HG03097 (cell line): Measurements from ENCODE around the gene TRIM23.
"Not testable (repeated sequence)": the region's sequence is repeated elsewhere in the genome, so short reads cannot be mapped to it uniquely, and the experiment has no call there.

Experiments used
- ATAC-seq: cut with Tn5 transposase; IDR thresholded peaks from one replicate; pipeline ENCODE4 v1.9.1; 2021; ENCODE audit not compliant: unreplicated experiment, low FRiP score

TRIM23 gene

DNA sequence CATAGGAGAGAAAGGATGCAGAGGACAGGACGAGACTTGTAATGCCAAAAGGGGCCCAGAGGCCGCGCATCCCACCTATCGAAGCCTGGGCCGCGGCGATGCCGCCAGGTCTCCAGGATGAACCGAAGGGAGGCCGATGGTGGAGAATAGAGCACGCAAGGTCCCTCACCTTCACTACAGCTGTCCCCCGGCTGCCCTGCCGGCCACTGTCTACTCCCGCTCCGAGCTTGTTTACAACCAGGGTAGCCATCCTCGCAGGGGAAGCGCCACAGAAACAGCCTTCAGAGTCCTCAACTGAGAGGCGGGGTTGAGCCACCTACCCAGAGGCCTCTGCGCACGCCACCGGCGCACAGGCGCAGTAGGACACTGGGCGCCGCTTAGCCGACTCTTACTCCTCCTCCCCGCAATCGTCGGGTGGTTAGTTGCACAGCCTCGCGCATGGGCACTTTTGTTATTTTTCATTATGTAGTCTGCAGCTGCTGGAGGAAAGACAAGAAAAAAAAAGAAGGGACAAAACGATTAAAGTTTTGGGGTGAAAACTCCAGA, at the start of gene TRIM23:
TRIM23 (minus strand) TSS at position 309 of the 546 bp plus-strand sequence; CDS start at position 250, 59 bp downstream.
- peak; percentile 90 for ATAC-seq

DNA sequence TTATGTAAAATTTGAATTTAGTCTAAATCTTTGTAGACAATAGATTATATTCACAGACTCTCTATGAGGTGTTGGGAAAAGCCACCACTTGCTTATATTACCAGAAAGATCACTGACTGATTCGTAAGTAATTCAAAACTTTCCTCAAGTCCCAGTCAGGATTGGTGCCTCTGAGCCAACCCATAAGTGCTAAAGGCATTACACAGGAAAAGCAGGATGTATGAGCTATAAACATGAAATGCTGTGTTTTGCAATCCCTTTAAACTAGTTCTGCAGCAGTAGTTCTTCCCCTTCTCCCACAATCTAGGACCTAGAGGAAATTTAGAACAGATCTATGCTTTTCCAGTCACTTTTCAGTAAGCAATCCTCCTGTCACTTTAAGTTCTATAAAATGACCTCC, 48.7 kb upstream of the TRIM23 start:
- ATAC-seq: no peak

DNA sequence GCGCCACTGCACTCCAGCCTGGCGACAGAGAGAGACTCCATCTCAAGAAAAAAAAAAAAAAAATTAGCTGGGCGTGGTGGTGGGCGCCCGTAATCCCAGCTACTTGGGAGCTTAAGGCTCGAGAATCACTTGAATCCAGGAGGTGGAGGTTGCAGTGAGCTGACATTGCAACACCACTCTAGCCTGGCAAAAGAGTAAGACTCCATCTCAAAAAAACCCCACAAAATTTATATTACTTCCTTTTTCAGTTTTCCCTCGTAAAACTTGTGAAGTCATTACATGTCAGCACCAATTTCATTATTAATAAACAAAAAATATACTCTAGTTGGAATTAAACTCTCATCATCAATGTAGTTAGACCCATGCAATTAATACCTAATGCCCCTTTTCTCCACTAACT, 44.6 kb upstream of the TRIM23 start:
- ATAC-seq: no peak

DNA sequence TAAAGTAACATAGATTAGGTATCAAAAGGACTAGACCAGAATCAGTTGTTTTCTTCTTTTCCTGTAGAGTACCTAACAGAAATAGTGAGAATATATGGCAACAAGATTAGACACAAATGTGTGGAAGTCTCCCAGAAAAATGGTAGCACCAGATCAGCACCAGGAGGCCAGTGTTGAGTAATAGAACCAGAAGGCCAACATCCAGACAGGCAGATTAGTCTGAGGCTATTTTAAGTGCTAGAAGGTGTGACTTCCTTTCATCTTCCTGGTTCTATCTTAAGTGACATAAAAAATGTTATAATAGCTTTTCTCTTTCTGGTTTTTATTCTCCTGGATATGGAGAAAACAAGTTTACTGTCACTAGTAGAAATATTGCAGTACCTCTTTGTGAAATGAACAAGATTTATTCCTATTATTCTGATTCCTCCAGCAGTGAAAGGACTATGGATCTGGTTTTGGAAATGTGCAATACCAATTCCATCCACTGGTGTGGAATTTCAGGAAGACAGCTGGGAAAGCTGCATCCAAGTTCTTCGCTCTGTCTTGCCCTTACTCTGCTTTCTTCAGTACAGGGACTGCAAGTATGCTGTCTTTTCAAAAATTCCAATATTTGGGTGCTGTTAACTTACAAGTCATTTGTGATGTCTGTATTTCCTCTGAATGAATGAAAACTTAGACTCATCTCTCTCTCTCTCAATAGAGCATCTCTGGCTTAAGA, 39.8 kb upstream of the TRIM23 start:
- no peak for ATAC-seq

DNA sequence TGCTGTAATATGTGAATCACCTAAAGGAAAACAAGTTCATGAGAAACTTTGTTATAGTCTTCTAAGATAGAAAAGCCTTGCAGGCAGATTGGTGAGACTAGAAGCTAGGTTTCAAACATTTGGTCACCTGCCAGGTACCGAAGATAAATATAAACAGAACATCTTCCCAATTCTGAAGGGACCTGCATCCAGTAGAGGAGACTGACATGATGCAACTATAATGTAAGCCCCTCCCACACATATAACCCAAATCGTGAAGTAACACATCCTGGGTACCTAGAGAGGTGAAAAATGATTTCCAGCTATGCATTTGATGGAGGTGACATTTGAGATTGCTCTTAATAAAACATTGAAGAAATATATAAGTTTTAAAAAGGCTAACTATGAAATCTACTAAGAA, 30.6 kb upstream of the TRIM23 start:
- ATAC-seq: no peak

DNA sequence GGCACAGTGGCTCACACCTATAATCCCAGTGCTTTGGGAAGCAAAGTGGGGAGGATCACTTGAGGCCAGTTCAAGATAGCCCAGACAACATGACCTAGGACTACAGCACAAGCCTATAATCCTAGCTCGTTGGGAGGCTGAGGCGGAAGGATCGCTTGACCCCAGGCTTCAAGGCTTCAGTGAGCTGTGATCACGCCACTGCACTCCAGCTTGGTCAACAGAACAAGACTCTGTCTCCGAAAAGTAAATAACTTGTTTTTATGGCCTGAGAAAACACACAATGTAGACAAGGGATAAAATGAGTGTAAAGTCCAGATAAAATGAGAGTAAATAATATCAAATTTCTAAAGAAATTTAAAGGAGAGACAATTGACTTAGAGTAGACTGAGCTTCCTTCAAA, 27.0 kb upstream of the TRIM23 start:
- ATAC-seq: no peak

DNA sequence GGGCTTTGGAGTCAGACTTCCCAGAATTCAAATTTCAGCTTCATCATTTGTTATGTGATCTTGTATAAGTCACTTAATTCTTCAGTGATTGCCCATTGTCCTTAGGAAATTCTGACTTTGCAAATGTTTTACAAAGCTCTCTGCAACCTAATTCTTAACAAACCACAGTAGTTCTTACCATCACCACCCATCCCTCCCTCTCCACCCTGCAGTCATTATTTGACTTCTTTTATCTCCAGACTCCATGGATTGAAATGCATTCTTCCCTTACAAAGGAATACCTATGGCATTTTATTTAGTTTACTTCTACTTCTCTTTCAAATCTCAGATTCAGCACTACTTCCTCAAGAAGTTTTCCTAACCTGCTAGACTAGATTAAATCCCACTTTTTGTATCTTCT, 23.8 kb upstream of the TRIM23 start:
- ATAC-seq: no peak

DNA sequence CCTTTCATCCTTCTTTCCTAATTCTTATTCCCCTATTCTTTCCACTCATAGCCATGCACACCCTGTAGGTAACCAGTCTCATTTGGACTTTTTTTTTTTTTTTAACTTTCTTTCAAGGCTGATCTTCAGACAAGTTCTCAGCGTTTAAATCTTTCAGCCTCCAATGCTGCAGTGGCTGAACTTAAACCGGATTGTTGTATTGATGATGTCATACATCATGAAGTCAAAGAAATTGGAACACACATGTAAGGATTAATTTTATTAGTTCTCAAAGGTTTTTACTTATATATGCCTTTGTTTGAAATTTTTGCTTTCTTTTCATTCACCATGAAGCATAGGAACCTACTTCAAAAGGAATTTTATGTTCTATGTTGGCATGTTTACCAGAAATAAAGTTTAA, 22.8 kb upstream of the TRIM23 start:
- ATAC-seq: no peak

DNA sequence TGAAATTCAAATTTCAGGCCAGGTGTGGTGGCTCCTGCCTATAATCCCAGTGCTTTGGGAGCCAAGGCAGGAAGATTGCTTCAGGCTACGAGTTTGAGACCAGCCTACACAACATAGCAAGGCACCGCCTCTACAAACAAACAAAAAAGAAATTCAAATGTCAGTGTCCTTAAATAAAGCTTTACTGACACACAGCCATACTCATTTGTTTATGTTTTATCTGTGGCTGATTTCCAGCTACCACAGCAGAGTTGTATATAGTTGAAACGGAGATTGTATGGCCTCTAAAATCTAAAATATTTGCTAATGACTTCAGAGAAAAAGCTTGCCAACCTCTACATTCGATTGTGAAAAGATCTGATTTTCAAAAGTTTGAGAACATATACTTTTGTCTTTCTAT, 16.1 kb upstream of the TRIM23 start:
- no peak for ATAC-seq

DNA sequence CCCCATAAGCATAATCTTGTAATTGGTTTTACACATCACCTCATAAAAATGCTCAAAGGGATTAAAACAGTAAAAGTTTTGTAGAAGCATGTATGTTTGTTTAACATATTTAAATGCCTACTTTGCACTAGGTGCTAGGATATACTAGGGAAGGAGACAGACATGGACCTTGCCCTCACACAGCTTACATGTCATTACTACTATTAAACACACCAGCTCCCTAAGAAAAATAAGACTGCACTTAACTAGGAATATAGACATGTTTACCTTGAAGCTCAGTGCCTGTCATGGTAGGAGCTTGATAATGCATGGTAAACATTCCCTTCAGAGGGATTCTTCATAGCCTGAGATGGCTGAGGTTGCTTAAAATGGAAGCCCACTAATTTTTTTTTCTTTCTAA, 6.8 kb upstream of the TRIM23 start:
- no peak for ATAC-seq

DNA sequence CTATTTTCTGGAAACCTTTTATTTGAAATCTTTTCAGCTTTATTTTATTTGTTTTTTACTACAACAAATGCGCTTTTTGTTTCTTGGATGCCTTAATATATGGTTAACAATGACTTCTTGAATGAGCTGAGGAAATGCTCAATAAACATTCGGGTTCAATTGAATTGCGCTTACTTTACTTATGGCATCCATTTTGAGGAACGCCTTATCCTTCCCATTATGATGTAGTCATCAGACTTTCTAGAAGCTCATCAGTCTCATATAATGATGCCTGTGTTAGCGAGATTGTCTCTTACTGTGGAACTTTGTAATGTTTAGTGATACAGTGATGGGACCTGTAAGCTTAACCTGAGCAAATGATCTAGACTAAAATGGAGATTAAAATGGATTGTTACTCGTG, 1.6 kb upstream of the TRIM23 start:
- no peak for ATAC-seq

DNA sequence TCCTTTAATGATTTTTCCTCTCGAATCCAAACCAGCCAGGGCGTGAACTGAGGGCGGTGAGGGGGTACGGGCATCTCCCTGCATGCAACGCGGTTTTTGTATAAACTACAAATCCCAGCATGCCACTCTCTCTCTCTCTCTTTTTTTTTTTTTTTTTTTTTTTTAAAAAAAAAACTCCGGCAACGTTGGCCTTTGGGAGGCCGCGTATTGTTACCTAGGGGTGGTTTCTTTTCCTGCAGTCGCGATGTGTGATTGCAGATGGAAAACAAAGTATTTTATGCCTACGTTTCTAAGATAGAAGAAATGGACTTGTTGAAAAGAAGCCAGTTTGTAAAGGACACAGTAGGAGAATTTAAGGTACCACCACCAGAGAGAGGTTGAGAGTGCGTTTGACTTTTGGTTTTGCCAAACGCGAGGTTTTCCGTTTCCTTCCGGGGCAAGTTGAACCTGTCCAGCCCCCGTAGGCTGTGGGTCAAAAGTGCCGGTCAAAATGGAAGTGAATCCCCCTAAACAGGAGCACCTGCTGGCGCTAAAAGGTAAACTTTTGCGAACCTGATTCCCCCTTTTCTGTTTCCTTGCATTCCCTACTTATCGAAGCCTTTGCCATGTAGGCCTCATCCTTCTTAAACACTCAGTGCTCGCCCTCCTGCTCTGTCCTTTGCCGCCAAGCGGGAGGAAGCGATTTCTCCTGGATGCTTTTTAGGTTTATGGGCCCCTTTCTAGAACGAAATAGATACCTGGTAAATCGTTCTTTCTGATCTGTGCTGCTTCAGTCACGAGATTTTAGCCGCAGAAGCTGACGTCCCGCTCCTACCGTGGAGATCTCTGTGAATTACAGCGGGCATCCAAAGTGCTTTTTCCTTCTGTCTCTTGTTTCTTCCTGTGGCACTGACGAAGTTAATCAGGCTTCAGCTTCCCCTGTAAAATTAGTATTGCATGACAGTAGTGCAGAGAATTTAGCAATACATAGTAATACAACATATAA, 730 bp upstream of the TRIM23 start, which contains the start of the genes SHLD3 and TRAPPC13:
SHLD3 (plus strand) TSS at position 457 of the 985 bp plus-strand sequence. CDS start 4,561 bp downstream, outside the sequence.
TRAPPC13 (plus strand) TSS at position 457 of the 985 bp plus-strand sequence; CDS start at position 491, 34 bp downstream.
- ATAC-seq: peak; percentile 66

DNA sequence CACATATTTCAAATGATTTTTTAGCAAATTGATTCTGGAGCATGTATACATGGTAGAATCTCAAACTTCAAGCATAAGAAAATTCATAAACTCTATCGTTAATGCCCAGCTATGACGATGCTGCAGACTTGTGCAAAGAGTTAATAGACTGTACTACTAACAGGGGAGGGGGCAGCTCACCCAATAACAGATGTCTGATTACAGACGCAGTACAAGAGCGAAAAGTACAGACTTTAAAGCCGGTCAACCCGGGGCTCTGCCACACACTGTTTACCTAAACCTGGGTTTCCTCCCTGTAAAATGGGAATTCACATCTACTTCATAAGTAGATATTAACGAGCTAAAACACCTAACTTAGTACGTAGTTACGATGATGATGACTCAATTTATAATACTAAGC, 651 bp downstream of the TRIM23 start:
- no peak for ATAC-seq

DNA sequence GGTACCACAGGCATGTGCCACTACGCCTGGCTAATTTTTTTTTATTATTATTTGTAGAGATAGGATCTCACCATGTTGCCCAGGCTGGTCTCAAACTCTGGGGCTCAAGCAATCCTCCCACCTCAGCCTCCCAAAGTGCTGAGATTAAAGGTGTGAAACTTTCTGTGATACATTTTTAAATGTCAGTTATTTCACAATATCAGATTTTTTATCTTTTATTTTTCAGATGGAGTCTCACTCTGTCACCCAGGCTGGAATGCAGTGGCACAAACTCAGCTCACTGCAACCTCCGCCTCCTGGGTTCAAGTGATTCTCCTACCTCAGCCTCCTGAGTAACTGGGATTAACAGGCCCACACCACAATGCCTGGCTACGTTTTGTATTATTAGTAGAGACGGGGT, 2.2 kb downstream of the TRIM23 start:
- not testable (repeated sequence) for ATAC-seq

DNA sequence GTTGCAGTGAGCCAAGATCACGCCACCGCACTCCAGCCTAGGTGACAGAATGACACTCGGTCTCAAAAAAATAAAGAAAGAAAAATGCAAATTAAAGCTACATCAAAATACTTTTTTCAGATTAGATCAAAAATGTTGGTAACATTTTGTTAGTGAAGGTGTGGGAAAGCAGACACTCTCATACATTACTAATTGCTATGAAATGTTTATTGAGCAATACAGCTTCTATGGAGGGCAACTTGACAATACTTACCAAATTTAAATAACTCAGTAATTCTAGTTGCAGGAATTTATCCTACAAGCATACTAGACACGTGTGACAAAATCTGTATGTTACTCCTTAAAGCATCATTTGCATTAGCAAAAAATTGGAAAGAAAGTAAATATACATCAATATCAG, 4.1 kb downstream of the TRIM23 start:
- ATAC-seq: no peak

DNA sequence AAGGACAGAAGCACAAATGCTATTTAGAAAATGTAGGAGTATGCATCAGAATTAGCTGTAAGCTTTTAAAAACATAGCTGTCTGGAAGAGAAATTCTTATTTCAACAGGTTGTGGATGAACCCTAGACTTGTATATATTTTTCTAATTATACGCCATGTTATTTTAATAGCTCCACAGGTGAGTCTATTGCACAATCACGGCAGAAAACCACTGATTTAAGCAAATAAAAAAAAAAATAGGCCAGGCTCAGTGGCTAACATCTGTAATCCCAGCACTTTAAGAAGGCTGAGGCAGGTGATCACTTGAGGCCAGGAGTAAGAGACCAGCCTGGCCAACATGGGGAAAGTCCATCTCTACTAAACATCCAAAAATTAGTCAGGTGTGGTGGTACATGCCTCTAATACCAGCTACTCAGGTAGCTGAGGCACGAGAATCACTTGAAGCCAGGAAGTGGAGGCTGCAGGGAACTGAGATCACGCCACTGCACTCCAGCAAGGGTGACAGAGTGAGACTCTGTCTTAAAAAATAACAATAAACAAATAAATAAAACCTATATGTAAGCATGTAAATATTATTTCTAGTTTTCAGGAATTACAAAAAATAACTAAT, 11.7 kb downstream of the TRIM23 start:
- no peak for ATAC-seq

DNA sequence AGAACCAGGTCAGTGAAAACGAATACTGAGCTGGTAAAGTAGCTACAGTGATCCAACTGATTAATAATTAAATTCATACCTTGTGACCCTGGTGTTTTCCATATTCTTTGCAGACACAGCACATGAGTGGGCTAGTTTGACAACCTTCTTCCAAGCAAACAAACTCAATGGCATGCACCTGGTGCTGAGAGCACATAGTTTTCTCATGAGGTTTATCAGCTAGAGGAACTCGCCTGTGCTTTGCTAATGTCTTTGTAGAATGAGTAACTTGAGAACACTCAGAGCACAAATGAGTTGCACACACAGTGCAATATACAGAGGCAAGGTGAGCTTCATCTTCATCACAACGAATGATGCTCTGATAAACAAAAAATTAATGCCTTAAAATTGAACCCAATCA, 12.6 kb downstream of the TRIM23 start:
- no peak for ATAC-seq

DNA sequence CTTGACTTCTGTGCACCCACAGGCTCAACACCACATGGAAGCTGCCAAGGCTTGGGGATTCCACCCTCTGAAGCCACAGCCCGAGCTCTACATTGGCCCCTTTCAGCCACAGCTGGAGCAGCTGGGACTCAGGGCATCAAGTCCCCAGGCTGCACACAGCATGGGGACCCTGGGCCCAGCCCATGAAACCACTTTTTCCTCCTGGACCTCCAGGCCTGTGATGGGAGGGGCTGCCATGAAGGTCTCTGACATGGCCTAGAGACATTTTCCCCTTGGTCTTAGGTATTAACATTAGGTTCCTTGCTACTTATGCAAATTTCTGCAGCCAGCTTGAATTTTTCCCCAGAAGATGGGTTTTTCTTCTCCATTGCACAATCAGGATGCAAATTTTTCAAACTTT, 22.4 kb downstream of the TRIM23 start:
- ATAC-seq: not testable (repeated sequence)

DNA sequence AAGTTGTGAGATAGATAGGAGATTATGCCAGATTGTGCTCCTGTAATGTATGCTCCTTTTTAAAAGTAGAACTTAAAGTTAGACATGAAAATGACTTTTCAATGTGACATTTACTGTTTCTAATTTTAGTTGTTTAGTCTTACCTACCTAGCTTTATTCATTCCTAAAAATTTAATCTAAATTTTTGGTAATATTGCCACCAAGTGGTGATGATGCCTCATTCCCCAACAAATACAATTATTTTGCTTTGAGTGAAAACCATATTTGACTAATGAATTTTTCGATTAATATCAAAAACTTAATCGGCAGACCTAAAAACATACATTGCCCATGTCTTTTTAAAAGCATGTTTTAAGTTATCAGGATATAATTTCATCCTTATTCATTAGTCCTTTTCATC, 35.4 kb downstream of the TRIM23 start:
- ATAC-seq: no peak

DNA sequence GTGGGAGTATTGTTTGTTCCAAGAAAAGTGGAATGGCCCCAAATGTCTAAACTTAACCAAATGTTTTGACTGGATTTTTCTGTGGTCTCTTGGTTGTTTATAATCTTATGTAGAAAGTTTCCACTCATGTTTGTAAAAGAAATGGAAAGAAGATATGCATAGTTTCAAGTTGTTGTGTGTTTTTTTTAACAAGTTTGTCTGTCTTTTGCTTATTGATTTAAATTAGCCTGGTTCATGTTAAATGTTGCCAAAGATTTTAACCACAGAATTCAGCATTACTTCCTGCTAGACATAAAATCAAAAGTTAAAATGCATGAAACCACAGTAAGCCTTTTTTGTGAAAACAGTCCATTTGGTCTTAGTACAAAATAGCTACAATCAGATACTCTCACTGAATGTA, 47.0 kb downstream of the TRIM23 start:
- ATAC-seq: no peak
